ENCODE results near the gene CHAT. TPM values are rescaled to one million over a fixed set of nuclear protein-coding genes. Genes with fewer than 3 reads are reported as not detected.

The CHAT gene
- polyA plus RNA-seq, 1 donor (not counting 4 experiments of a cell fraction or from before 2014, with no cell fraction given) = not detected

DNA sequence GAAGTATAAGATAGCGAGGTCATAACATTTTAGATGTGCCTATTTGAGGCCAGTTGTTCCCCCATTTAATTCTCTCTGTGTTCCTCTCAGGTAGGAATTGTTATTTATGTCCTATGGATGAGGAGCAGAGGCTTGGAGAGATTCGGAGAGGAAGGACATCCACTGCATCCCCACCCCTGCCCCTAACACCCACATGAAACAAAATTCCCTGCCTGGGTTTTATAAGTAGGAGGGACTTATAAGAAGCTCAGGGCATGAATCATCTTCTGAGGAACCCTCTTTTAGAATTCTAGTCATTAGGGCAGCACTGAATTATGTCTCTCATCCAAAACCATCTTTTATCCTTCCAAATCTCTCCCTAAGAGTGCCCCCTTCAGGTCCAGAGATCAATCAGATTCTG, 5.0 kb downstream of the CHAT start:
- no peaks in the 10 kb centered on the region for H3K9me1 ChIP-seq (ENCODE audit: control insufficient read depth, extremely low read depth, insufficient read depth, low read length)
- TF ChIP-seq EZH2 (IDR thresholded peaks at IDR 0.05; ENCODE audit: low read length) = no peak
- TF ChIP-seq, protein P1, sequence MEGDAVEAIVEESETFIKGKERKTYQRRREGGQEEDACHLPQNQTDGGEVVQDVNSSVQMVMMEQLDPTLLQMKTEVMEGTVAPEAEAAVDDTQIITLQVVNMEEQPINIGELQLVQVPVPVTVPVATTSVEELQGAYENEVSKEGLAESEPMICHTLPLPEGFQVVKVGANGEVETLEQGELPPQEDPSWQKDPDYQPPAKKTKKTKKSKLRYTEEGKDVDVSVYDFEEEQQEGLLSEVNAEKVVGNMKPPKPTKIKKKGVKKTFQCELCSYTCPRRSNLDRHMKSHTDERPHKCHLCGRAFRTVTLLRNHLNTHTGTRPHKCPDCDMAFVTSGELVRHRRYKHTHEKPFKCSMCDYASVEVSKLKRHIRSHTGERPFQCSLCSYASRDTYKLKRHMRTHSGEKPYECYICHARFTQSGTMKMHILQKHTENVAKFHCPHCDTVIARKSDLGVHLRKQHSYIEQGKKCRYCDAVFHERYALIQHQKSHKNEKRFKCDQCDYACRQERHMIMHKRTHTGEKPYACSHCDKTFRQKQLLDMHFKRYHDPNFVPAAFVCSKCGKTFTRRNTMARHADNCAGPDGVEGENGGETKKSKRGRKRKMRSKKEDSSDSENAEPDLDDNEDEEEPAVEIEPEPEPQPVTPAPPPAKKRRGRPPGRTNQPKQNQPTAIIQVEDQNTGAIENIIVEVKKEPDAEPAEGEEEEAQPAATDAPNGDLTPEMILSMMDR (optimal IDR thresholded peaks at IDR 0.05 in 1 of 3, IDR thresholded peaks at IDR 0.05 in 1 of 3, conservative IDR thresholded peaks at IDR 0.05 in 1 of 3; ENCODE audit: extremely low read depth in 1 of 3, insufficient read depth in 2 of 3, low read length in 3 of 3) = no peak
- no peak overlapping the region for H2AFZ ChIP-seq (ENCODE audit: control insufficient read depth, low read length)
- DNase-seq (ENCODE audit: low read depth, low spot score) (no peak), FAIRE-seq (no peak)
- no peak overlapping the region for H3K27ac ChIP-seq (ENCODE audit: control insufficient read depth, insufficient read depth, low read length)
- H3K27me3 ChIP-seq (ENCODE audit: control insufficient read depth, extremely low read depth, insufficient read depth, low read length) = peaks cover 52% of the 10 kb centered on the region
- H3K4me3 ChIP-seq (ENCODE audit: control insufficient read depth in 2 of 3, extremely low read depth in 1 of 3, insufficient read depth in 2 of 3, low read depth in 1 of 3, low read length in 3 of 3) = no peak overlapping the region
- H3K36me3 ChIP-seq (ENCODE audit: control insufficient read depth in 2 of 2, extremely low read depth in 1 of 2, insufficient read depth in 2 of 2, low read length in 2 of 2) = no peaks in the 10 kb centered on the region
- H4K20me1 ChIP-seq (ENCODE audit: control insufficient read depth, extremely low read depth, insufficient read depth, low read length) = no peaks in the 10 kb centered on the region
- dilution Hi-C loops (cut with MboI; ENCODE audit: extremely low pct_ligation_motif_present, low sequenced_read_pairs) = no loop called here
- H3K4me2 ChIP-seq (ENCODE audit: control insufficient read depth, extremely low read depth, insufficient read depth, low read depth, low read length) = no peak overlapping the region
- no peak overlapping the region for H3K9ac ChIP-seq (ENCODE audit: control insufficient read depth, extremely low read depth, insufficient read depth, low read length)
- no peaks in the 10 kb centered on the region for H3K4me1 ChIP-seq (ENCODE audit: control insufficient read depth, extremely low read depth, insufficient read depth, low read length)
- no peaks in the 10 kb centered on the region for H3K9me3 ChIP-seq (ENCODE audit: control insufficient read depth, low read depth, low read length)
- no peaks in the 10 kb centered on the region for H3K79me2 ChIP-seq (ENCODE audit: control insufficient read depth, insufficient read depth, low read length)

DNA sequence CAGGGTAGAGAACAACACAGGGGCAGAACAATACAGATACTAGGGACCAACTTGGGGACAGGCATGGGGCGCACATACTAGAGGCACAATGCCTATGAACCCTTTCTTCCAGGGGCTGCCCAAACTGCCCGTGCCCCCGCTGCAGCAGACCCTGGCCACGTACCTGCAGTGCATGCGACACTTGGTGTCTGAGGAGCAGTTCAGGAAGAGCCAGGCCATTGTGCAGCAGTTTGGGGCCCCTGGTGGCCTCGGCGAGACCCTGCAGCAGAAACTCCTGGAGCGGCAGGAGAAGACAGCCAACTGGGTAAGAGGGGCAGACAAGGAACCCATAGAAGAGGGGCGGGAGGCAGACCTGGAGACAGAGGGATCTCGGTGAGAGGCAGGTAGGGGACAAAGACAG, 5.8 kb downstream of the CHAT start:
- FAIRE-seq (no peak), DNase-seq (ENCODE audit: low read depth, low spot score) (no peak)
- no peak overlapping the region for H3K4me3 ChIP-seq (ENCODE audit: control insufficient read depth in 2 of 3, extremely low read depth in 1 of 3, insufficient read depth in 2 of 3, low read depth in 1 of 3, low read length in 3 of 3)
- H3K27ac ChIP-seq (ENCODE audit: control insufficient read depth, insufficient read depth, low read length) = no peak overlapping the region
- H3K9me1 ChIP-seq (ENCODE audit: control insufficient read depth, extremely low read depth, insufficient read depth, low read length) = no peaks in the 10 kb centered on the region
- H3K9me3 ChIP-seq (ENCODE audit: control insufficient read depth, low read depth, low read length) = no peaks in the 10 kb centered on the region
- H3K4me1 ChIP-seq (ENCODE audit: control insufficient read depth, extremely low read depth, insufficient read depth, low read length) = no peaks in the 10 kb centered on the region
- dilution Hi-C loops (cut with MboI; ENCODE audit: extremely low pct_ligation_motif_present, low sequenced_read_pairs) = no loop called here
- peaks cover 45% of the 10 kb centered on the region for H3K27me3 ChIP-seq (ENCODE audit: control insufficient read depth, extremely low read depth, insufficient read depth, low read length)
- H4K20me1 ChIP-seq (ENCODE audit: control insufficient read depth, extremely low read depth, insufficient read depth, low read length) = no peaks in the 10 kb centered on the region
- no peaks in the 10 kb centered on the region for H3K36me3 ChIP-seq (ENCODE audit: control insufficient read depth in 2 of 2, extremely low read depth in 1 of 2, insufficient read depth in 2 of 2, low read length in 2 of 2)
- H2AFZ ChIP-seq (ENCODE audit: control insufficient read depth, low read length) = no peak overlapping the region
- H3K9ac ChIP-seq (ENCODE audit: control insufficient read depth, extremely low read depth, insufficient read depth, low read length) = no peak overlapping the region
- TF ChIP-seq EZH2 (IDR thresholded peaks at IDR 0.05; ENCODE audit: low read length) = no peak
- TF ChIP-seq, protein P1 (optimal IDR thresholded peaks at IDR 0.05 in 1 of 3, IDR thresholded peaks at IDR 0.05 in 1 of 3, conservative IDR thresholded peaks at IDR 0.05 in 1 of 3; ENCODE audit: extremely low read depth in 1 of 3, insufficient read depth in 2 of 3, low read length in 3 of 3) = no peak
- H3K4me2 ChIP-seq (ENCODE audit: control insufficient read depth, extremely low read depth, insufficient read depth, low read depth, low read length) = no peak overlapping the region
- no peaks in the 10 kb centered on the region for H3K79me2 ChIP-seq (ENCODE audit: control insufficient read depth, insufficient read depth, low read length)
